Measurements from ENCODE around the gene CA10.

The CA10 gene

GRCh38 chr17:51765282-51766135 is 393.0 kb downstream of the CA10 start:
- no peak for DNase-seq (ENCODE audit: low read depth)

- DNase-seq (ENCODE audit: low read depth) = peak; percentile 34
These were observed 394.0 kb downstream of the CA10 start for GRCh38 chr17:51764387-51764971.

GRCh38 chr17:51763058-51763457 is 395.5 kb downstream of the CA10 start:
- DNase-seq (ENCODE audit: low read depth) = no peak

- DNase-seq (ENCODE audit: low read depth) = no peak
These were observed 397.4 kb downstream of the CA10 start for GRCh38 chr17:51761105-51761504.

GRCh38 chr17:51759260-51759659 is 399.3 kb downstream of the CA10 start:
- no peak for DNase-seq (ENCODE audit: low read depth)

- no peak for DNase-seq (ENCODE audit: low read depth)
These were observed 407.4 kb downstream of the CA10 start for GRCh38 chr17:51751072-51751471.

- no peak for DNase-seq (ENCODE audit: low read depth)
These were observed 409.5 kb downstream of the CA10 start for GRCh38 chr17:51748749-51749604.

- DNase-seq (ENCODE audit: low read depth) = no peak
These were observed 412.1 kb downstream of the CA10 start for GRCh38 chr17:51746421-51746820.

GRCh38 chr17:51745993-51746392 is 412.5 kb downstream of the CA10 start:
- DNase-seq (ENCODE audit: low read depth) = no peak

- DNase-seq (ENCODE audit: low read depth) = no peak
These were observed 415.0 kb downstream of the CA10 start for GRCh38 chr17:51743477-51743876.

GRCh38 chr17:51742571-51742970 is 415.9 kb downstream of the CA10 start:
- no peak for DNase-seq (ENCODE audit: low read depth)

- no peak for DNase-seq (ENCODE audit: low read depth)
These were observed 417.1 kb downstream of the CA10 start for GRCh38 chr17:51741458-51741857.

GRCh38 chr17:51740531-51740930 is 418.0 kb downstream of the CA10 start:
- DNase-seq (ENCODE audit: low read depth) = no peak

- DNase-seq (ENCODE audit: low read depth) = no peak
These were observed 419.1 kb downstream of the CA10 start for GRCh38 chr17:51739245-51739886.

- no peak for DNase-seq (ENCODE audit: low read depth)
These were observed 422.2 kb downstream of the CA10 start for GRCh38 chr17:51736356-51736755.

GRCh38 chr17:51734976-51735375 is 423.5 kb downstream of the CA10 start:
- DNase-seq (ENCODE audit: low read depth) = no peak

GRCh38 chr17:51734462-51734861 is 424.1 kb downstream of the CA10 start:
- DNase-seq (ENCODE audit: low read depth) = no peak

- no peak for DNase-seq (ENCODE audit: low read depth)
These were observed 425.3 kb downstream of the CA10 start for GRCh38 chr17:51733166-51733565.

- DNase-seq (ENCODE audit: low read depth) = no peak
These were observed 426.4 kb downstream of the CA10 start for GRCh38 chr17:51731941-51732722.

GRCh38 chr17:51730303-51731050 is 428.0 kb downstream of the CA10 start:
- DNase-seq (ENCODE audit: low read depth) = no peak

GRCh38 chr17:51725185-51725584 is 433.3 kb downstream of the CA10 start:
- no peak for DNase-seq (ENCODE audit: low read depth)

Measured in GM04504 (cell line).